Gastrocnemius medialis (tissue), 4 donors: ENCODE measurements around the gene LDLRAD4. TPM values are rescaled to one million over a fixed set of nuclear protein-coding genes. Genes with fewer than 3 reads are reported as not detected.
A peak's percentile ranks its signal among the peaks of the same experiment; 100 is the strongest.

ENCODE experiments used
- ATAC-seq, 2 donors: fragments of 150-250 bp; one replicate each; pipeline ENCODE4 v1.9.1; 2016
- DNase-seq, 2 donors: peaks; one replicate each; pipeline ENCODE4 v3.0.0-alpha.2; 2019
- H3K27ac ChIP-seq, 4 donors: fragments of 200-600 bp; sonication (generic); 1 replicate in 1 of 4; 2 replicates in 3 of 4; pipeline ENCODE4 v1.5.1; 2016 to 2018; ENCODE audit warnings: mild to moderate bottlenecking in 2 of 4, moderate library complexity in 1 of 4
- H3K27me3 ChIP-seq, 3 donors: fragments of 200-600 bp; sonication (generic) in 2 of 3; 1 replicate in 1 of 3; 2 replicates in 2 of 3; pipeline versions ENCODE4 v1.5.1 to v1.6.0; 2016 to 2019; ENCODE audit warnings: mild to moderate bottlenecking in 1 of 3, moderate library complexity in 1 of 3
- H3K36me3 ChIP-seq, 2 donors: fragments of 200-600 bp; sonication (generic) in 1 of 2; one replicate each; pipeline ENCODE4 v1.5.1; 2017 to 2018
- H3K4me1 ChIP-seq, 2 donors: fragments of 200-600 bp; sonication (generic) in 1 of 2; one replicate each; pipeline ENCODE4 v1.5.1; 2016 to 2017; ENCODE audit warnings: mild to moderate bottlenecking in 2 of 2
- H3K4me3 ChIP-seq, 4 donors: fragments of 200-600 bp; sonication (generic) in 3 of 4; 1 replicate in 1 of 4; 2 replicates in 3 of 4; pipeline ENCODE4 v1.5.1; 2016 to 2019; ENCODE audit warnings: mild to moderate bottlenecking in 2 of 4
- H3K9me3 ChIP-seq, 3 donors: fragments of 200-600 bp; sonication (generic) in 2 of 3; 1 replicate in 1 of 3; 2 replicates in 2 of 3; pipeline ENCODE4 v1.5.1; 2016 to 2019
- CTCF ChIP-seq, 5 experiments: fragments of 450-650 bp in 3 of 5; fragments of 200-600 bp in 2 of 5; sonication (generic) in 2 of 5; IDR thresholded peaks in 4 of 5; conservative IDR thresholded peaks in 1 of 5; 1 replicate in 4 of 5; 2 replicates in 1 of 5; pipeline ENCODE4 v1.5.1; 2016 to 2019; ENCODE audit warnings: antibody characterized with exemption in 5 of 5, mild to moderate bottlenecking in 3 of 5, moderate library complexity in 3 of 5
- POLR2A ChIP-seq, 2 donors: fragments of 450-650 bp; IDR thresholded peaks; one replicate each; pipeline ENCODE4 v1.6.1; 2017; ENCODE audit warnings: antibody characterized with exemption in 2 of 2, mild to moderate bottlenecking in 2 of 2, moderate library complexity in 2 of 2
- in situ Hi-C, 4 donors: fragments of 200-750 bp; cut with MboI; loops; one replicate each; pipeline versions ENCODE4 v1.15.0 to v1.8.0; 2017; ENCODE audit warnings: low sequenced_read_pairs in 4 of 4
- intact Hi-C: fragments of 100-400 bp; cut with DNase I; formaldehyde crosslinking; loops from one replicate; pipeline ENCODE4 v1.15.1; 2023; ENCODE audit warnings: low total_unique reads
- total RNA-seq, 4 donors: library from RNA; depleted of rRNA; stranded (reverse); fragments of >200 nt; gene quantifications; one replicate each; pipeline versions ENCODE4 v1.1.0 to v1.2.3, GENCODE V29; 2016

LDLRAD4 gene
- total RNA-seq, 4 donors from 2014 or later, result 3.9 to 11.1 (median 6.5) TPM

GRCh38 chr18:13254971-13255927, 36.7 kb downstream of the LDLRAD4 start:
- H3K36me3 ChIP-seq, result no peaks in the 10 kb centered on the region
- no peak overlapping the region for H3K27ac ChIP-seq
- in situ Hi-C loops (no loop called here), intact Hi-C loops (no loop called here)
- H3K27me3 ChIP-seq, result no peaks in the 10 kb centered on the region
- DNase-seq (no peak), ATAC-seq (no peak)
- no peaks in the 10 kb centered on the region for H3K9me3 ChIP-seq
- peaks cover 14 to 28% of the 10 kb centered on the region in 2 donors for H3K4me1 ChIP-seq
- TF ChIP-seq CTCF (IDR thresholded peaks at IDR 0.05 in 4 of 5, conservative IDR thresholded peaks at IDR 0.05 in 1 of 5), result no peak
- no peak for TF ChIP-seq POLR2A (IDR thresholded peaks at IDR 0.05)
- H3K4me3 ChIP-seq, result no peak overlapping the region

GRCh38 chr18:13256444-13257305, 38.1 kb downstream of the LDLRAD4 start:
- intact Hi-C loops (no loop called here), in situ Hi-C loops (no loop called here)
- TF ChIP-seq CTCF (IDR thresholded peaks at IDR 0.05 in 4 of 5, conservative IDR thresholded peaks at IDR 0.05 in 1 of 5) (no peak), POLR2A (IDR thresholded peaks at IDR 0.05) (no peak)
- H3K27ac ChIP-seq, result no peak overlapping the region
- DNase-seq, result no peak
- H3K36me3 ChIP-seq, result no peaks in the 10 kb centered on the region
- H3K9me3 ChIP-seq, result no peaks in the 10 kb centered on the region
- no peak overlapping the region for H3K4me3 ChIP-seq
- ATAC-seq, result no peak
- H3K4me1 ChIP-seq, result peaks cover 28 to 41% of the 10 kb centered on the region in 2 donors
- H3K27me3 ChIP-seq, result no peaks in the 10 kb centered on the region

- Histone ChIP-seq H3K27ac (no peak overlapping the region), H3K9me3 (no peaks in the 10 kb centered on the region), H3K36me3 (no peaks in the 10 kb centered on the region), H3K4me3 (no peak overlapping the region), H3K4me1 (peaks cover 29 to 41% of the 10 kb centered on the region in 2 donors), H3K27me3 (no peaks in the 10 kb centered on the region)
- in situ Hi-C loops (no loop called here), intact Hi-C loops (no loop called here)
- no peak for ATAC-seq
- TF ChIP-seq CTCF (IDR thresholded peaks at IDR 0.05 in 4 of 5, conservative IDR thresholded peaks at IDR 0.05 in 1 of 5) (no peak), POLR2A (IDR thresholded peaks at IDR 0.05) (no peak)
- no peak for DNase-seq
Observed at GRCh38 chr18:13257361-13257980, 38.9 kb downstream of the LDLRAD4 start.

GRCh38 chr18:13258921-13259320, 40.4 kb downstream of the LDLRAD4 start:
- H3K4me3 ChIP-seq, result no peak overlapping the region
- DNase-seq (no peak), ATAC-seq (peak in 1 of 2 donors; percentile 61)
- no peaks in the 10 kb centered on the region for H3K9me3 ChIP-seq
- no peak overlapping the region for H3K27ac ChIP-seq
- in situ Hi-C loops, result no loop called here
- TF ChIP-seq POLR2A (IDR thresholded peaks at IDR 0.05) (no peak), CTCF (IDR thresholded peaks at IDR 0.05 in 4 of 5, conservative IDR thresholded peaks at IDR 0.05 in 1 of 5) (no peak)
- no peaks in the 10 kb centered on the region for H3K27me3 ChIP-seq
- intact Hi-C loops, result no loop called here
- no peaks in the 10 kb centered on the region for H3K36me3 ChIP-seq
- H3K4me1 ChIP-seq, result peaks cover 29 to 43% of the 10 kb centered on the region in 2 donors
